HuH-7.5 (cell line): ENCODE measurements around the gene UBE3D.
"Not testable (repeated sequence)": the region's sequence is repeated elsewhere in the genome, so short reads cannot be mapped to it uniquely, and the experiment has no call there.

Experiments used
- DNase-seq: peaks from one replicate; pipeline ENCODE4 v3.0.0; 2011; ENCODE audit warnings: low spot score

UBE3D gene

GRCh38 chr6:82910395-82910794 is 155.2 kb downstream of the UBE3D start:
- no peak for DNase-seq

GRCh38 chr6:82909551-82909950 is 156.1 kb downstream of the UBE3D start:
- DNase-seq, result no peak

- no peak for DNase-seq
Measured at GRCh38 chr6:82908661-82909060, 157.0 kb downstream of the UBE3D start.

GRCh38 chr6:82906951-82907350 is 158.7 kb downstream of the UBE3D start:
- DNase-seq, result no peak

DNA sequence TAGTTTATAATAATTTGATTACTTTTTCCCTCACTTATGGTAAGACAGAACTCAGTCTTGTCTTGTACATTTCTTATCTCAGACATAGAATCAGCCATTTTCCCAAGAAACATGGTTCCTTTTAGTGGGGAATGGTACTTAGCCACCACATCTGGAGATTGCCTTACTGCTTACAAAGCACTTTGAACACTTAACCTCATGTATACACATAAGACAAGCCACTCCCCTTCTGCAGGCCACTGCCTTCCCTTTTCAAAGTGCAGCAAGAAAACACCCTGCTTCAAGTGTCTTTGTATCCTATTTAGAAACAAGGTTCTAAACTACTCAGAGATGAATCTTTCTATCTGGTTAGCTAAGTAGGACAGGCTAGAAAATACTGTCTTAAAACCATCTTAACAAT is 159.2 kb downstream of the UBE3D start:
- DNase-seq, result no peak

- DNase-seq, result no peak
Measured at GRCh38 chr6:82904860-82905259, 160.8 kb downstream of the UBE3D start.

GRCh38 chr6:82904257-82904656 is 161.4 kb downstream of the UBE3D start:
- no peak for DNase-seq

GRCh38 chr6:82902290-82902689 is 163.4 kb downstream of the UBE3D start:
- no peak for DNase-seq

DNA sequence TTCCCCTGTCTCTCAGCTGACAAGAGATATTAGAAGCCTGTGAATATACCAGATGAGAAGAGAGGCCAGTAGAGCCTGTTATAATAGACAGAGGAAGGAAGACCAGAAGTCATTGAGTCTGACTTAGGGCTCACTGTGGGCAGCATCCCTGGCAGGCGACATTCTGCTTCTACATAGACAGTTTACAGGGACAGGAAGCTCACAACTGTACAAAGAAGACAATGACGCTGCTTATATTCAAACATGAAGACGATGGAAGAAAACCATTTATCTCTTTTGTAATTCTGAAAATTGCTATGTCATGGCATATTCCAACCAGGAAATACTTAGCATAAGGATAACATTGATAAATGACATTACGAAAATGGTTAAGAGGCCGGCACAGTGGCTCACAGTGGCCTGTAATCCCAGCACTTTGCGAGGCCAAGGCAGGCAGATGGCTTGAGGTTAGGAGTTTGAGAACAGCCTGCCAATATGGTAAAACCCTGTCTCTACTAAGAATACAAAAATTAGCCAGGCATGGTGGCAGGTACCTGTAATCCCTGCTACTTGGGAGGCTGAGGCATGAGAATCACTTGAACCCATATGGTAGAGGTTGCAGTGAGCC is 170.9 kb downstream of the UBE3D start:
- no peak for DNase-seq

DNA sequence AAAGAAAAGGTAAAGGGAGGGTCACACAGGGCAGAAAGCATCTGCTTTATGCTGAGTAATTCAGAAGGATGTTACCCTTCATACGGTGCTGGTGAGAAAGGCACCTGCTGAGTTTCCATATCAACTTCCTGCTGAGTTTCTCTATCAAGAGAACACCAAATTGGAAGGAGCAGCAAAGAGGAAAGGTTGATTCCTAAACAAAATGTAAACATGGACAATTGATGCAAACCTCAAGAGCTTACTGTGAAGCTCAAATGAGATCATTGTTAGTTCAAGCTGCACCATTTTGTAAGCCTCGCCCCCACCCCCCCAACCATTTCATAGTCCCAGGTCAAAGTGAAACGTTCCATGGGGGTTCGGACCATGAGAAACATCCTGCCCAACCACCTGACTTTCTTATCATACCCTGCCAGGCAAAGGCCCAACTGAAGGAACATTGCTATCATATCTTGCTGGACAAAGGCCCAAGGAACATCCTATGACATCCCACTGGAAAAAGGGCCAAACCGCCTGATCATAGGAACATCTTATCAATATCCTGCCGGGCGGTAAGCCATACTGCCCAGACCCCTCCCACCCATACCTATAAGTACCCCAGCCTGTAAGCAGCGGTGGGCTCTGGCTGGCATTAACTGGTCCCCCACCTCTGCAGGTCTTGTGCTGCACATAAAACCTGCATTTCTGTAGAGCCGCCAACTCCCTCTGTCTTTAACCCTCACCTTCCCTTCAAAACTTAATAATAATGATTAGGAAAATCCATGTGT is 171.6 kb downstream of the UBE3D start:
- DNase-seq, result no peak

DNA sequence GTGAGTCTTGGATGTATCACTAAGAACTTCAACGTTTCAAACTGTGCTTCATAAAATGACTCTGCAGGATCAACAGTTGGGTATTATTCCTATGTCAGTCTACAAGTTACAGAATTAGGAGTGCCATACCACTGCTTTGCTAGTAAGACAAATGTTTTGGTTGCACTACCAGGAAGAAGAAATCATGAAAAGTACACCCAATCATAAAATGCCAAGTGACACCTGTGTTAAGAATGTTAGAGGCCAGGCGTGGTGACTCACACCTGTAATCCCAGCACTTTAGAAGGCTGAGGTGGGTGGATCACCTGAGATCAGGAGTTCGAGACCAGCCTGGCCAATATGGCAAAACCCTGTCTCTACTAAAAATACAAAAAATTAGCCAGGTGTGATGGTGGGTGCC is 174.1 kb downstream of the UBE3D start:
- not testable (repeated sequence) for DNase-seq

- no peak for DNase-seq
Measured at GRCh38 chr6:82891076-82891475, 174.6 kb downstream of the UBE3D start.

GRCh38 chr6:82890240-82890639 is 175.4 kb downstream of the UBE3D start:
- DNase-seq, result no peak

DNA sequence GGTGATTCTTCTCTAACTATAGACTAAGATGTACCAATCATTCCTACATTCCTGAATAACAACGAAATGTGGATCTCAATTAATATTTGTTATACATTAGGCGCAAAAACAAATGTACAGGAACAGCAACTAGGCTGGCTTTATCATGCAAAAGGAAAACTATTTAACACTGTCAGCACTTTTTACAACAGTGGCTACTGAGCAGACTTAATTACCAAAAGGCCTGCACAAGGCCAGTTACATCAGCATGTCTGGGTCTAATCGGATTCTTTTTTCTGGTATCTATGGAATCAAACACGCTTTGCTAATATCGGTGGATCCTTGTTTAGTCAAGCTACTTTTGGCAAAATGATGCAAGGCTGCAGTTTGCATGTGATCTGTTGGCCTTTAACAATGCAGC is 176.5 kb downstream of the UBE3D start:
- DNase-seq, result no peak

GRCh38 chr6:82882363-82883023 is 183.1 kb downstream of the UBE3D start:
- DNase-seq, result no peak

GRCh38 chr6:82881519-82881918 is 184.1 kb downstream of the UBE3D start:
- no peak for DNase-seq

GRCh38 chr6:82878812-82879211 is 186.8 kb downstream of the UBE3D start:
- DNase-seq, result no peak

GRCh38 chr6:82877213-82878195 is 188.1 kb downstream of the UBE3D start:
- no peak for DNase-seq

DNA sequence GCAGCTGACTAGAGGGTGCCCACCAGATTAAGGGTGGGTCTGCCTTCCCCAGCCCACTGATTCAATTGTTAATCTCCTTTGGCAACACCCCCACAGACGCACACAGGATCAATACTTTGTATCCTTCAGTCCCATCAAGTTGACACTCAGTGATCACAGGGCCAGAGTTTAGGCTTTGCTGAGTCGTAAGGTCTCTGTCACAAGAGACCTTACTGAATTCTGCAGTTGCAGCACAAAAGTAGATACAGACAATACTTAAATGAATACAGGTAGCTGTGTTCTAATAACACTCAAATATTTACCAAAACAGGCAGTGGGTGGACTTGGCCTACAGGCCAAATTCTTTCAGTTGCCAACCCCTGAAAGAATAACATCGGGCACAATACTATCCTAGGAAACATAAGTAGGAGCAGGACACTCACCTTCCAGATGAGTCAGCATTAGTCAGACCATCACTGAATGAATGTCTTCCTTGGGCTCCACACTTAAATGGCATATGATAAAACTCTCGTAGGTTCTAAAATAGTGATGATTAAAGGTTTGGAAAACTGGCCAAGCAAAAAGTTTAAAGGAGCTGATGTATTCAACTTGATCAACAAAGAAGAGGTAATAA is 190.0 kb downstream of the UBE3D start:
- DNase-seq, result no peak

GRCh38 chr6:82874867-82875266 is 190.8 kb downstream of the UBE3D start:
- DNase-seq, result no peak

- DNase-seq, result no peak
Measured at GRCh38 chr6:82872185-82872584, 193.5 kb downstream of the UBE3D start.
